ENCODE data around the gene OPN4. TPM values are rescaled to one million over a fixed set of nuclear protein-coding genes. Genes with fewer than 3 reads are reported as not detected.

Gene OPN4, protein sequence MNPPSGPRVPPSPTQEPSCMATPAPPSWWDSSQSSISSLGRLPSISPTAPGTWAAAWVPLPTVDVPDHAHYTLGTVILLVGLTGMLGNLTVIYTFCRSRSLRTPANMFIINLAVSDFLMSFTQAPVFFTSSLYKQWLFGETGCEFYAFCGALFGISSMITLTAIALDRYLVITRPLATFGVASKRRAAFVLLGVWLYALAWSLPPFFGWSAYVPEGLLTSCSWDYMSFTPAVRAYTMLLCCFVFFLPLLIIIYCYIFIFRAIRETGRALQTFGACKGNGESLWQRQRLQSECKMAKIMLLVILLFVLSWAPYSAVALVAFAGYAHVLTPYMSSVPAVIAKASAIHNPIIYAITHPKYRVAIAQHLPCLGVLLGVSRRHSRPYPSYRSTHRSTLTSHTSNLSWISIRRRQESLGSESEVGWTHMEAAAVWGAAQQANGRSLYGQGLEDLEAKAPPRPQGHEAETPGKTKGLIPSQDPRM
- total RNA-seq (not detected), polyA plus RNA-seq (not detected)

DNA sequence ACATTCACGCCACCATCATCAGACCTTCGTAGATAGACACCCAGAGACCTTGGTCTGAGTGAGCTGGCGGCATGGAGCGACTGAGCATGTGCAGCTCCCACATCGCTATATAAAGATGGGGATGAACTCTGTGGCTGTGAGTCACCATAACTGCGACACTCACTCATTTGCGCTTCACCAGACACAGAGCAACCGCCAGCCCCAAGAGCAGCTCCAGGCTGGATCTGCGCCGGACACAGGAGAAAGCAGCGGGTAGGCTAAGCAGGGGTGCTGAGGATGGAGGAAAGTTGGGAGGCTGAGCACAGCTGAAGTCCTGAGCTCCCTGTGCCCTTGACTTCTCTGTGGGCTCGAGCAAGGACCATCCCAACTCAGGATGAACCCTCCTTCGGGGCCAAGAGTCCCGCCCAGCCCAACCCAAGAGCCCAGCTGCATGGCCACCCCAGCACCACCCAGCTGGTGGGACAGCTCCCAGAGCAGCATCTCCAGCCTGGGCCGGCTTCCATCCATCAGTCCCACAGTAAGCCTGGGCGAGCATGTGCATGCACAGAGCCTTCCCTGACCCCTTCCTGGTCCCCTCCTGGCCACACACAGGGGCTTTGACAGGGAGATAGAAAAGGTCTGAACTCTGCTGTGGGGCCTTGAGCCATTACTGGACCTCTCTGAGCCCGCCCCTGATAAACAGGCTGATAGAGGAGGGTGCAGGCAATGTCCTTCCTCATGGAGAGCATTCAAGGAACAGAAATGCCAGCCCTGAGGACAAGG, at the start of gene OPN4:
OPN4 (plus strand) TSS at position 137 of the 762 bp plus-strand sequence; CDS start at position 374, 237 bp downstream.
- DNase-seq (no peak), ATAC-seq (ENCODE audit: low read depth in 2 of 2) (no peak)
- no peak within 1 kb of the TSS for H3K4me3 ChIP-seq (ENCODE audit: low read depth, low read length)
- H3K27me3 Mint-ChIP-seq: no peaks in the 10 kb centered on the region
- no peaks in the 10 kb centered on the region for H3K4me1 Mint-ChIP-seq
- no peak within 1 kb of the TSS for H3K27ac ChIP-seq (ENCODE audit: insufficient read depth, low read length, poor library complexity, severe bottlenecking)
- H3K27ac Mint-ChIP-seq: no peak within 1 kb of the TSS
- no peaks in the 10 kb centered on the region for H3K9me3 Mint-ChIP-seq
- H3K4me3 Mint-ChIP-seq: no peak within 1 kb of the TSS
- no peaks in the 10 kb centered on the region for H3K9me3 ChIP-seq (ENCODE audit: control insufficient read depth in 2 of 2, low read length in 2 of 2)
- H3K36me3 Mint-ChIP-seq: no peaks in the 10 kb centered on the region
- H3K27me3 ChIP-seq (ENCODE audit: control insufficient read depth, insufficient read depth, low read length): no peaks in the 10 kb centered on the region
- H3K4me1 ChIP-seq (ENCODE audit: control insufficient read depth, insufficient read depth, low read length, poor library complexity, severe bottlenecking): no peaks in the 10 kb centered on the region
- no peaks in the 10 kb centered on the region for H3K36me3 ChIP-seq (ENCODE audit: control insufficient read depth, insufficient read depth, low read length)

DNA sequence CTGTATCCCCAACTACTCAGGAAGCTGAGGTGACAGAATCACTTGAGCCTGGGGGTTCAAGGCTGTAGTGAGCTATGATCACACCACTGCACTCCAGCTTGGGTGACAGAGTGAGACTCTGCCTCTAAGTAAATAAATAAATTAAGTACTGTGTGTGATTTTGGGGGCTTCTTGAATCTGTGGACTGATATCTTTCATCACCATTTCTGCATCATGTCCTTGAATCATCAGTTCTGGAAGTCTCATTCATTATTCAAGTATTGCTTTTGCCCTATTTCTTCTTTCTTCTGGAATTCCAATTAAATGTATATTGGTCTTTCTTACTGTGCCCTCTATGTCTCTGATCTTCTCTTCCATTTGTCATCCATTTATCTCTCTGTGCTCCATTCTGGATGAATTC, 46.7 kb upstream of the OPN4 start:
- Mint-ChIP-seq H3K27me3 (peaks cover 6% of the 10 kb centered on the region), H3K36me3 (no peaks in the 10 kb centered on the region), H3K9me3 (peaks cover 0 to 11% (median 2%) of the 10 kb centered on the region in 7 donors), H3K4me1 (no peaks in the 10 kb centered on the region), H3K4me3 (no peak overlapping the region), H3K27ac (no peak overlapping the region)
- H3K36me3 ChIP-seq (ENCODE audit: control insufficient read depth, insufficient read depth, low read length): no peaks in the 10 kb centered on the region
- ATAC-seq (ENCODE audit: low read depth in 2 of 2): no peak
- peaks cover 8% of the 10 kb centered on the region for H3K27me3 ChIP-seq (ENCODE audit: control insufficient read depth, insufficient read depth, low read length)
- H3K9me3 ChIP-seq (ENCODE audit: control insufficient read depth in 2 of 2, low read length in 2 of 2): no peaks in the 10 kb centered on the region
- no peak for DNase-seq
- H3K27ac ChIP-seq (ENCODE audit: insufficient read depth, low read length, poor library complexity, severe bottlenecking): no peak overlapping the region
- no peak overlapping the region for H3K4me3 ChIP-seq (ENCODE audit: low read depth, low read length)
- no peaks in the 10 kb centered on the region for H3K4me1 ChIP-seq (ENCODE audit: control insufficient read depth, insufficient read depth, low read length, poor library complexity, severe bottlenecking)

DNA sequence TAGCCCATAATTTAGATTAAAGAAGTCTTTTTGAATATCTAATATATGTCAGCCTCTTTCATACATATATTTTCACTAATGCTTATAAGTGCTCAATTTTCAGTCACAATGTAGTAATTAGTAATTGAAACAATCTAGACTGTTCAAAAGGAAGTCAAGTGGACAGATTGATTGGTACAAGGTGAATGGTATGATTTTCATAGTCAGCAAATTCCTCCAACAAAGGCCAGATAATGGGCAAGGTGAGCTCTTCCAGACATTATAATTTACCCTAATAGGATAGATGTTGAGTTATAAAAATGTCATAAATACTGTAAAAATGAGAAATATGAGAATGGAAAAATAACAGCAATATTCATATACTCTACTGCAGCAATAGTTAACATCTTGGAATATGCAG, 44.4 kb upstream of the OPN4 start:
- DNase-seq: no peak
- Histone ChIP-seq H3K4me1 (ENCODE audit: control insufficient read depth, insufficient read depth, low read length, poor library complexity, severe bottlenecking) (no peaks in the 10 kb centered on the region), H3K4me3 (ENCODE audit: low read depth, low read length) (no peak overlapping the region), H3K36me3 (ENCODE audit: control insufficient read depth, insufficient read depth, low read length) (no peaks in the 10 kb centered on the region), H3K27ac (ENCODE audit: insufficient read depth, low read length, poor library complexity, severe bottlenecking) (no peak overlapping the region), H3K27me3 (ENCODE audit: control insufficient read depth, insufficient read depth, low read length) (peaks cover 8% of the 10 kb centered on the region), H3K9me3 (ENCODE audit: control insufficient read depth in 2 of 2, low read length in 2 of 2) (no peaks in the 10 kb centered on the region)
- no peaks in the 10 kb centered on the region for H3K4me1 Mint-ChIP-seq
- peaks cover 0 to 11% (median 2%) of the 10 kb centered on the region in 7 donors for H3K9me3 Mint-ChIP-seq
- no peaks in the 10 kb centered on the region for H3K36me3 Mint-ChIP-seq
- no peak overlapping the region for H3K27ac Mint-ChIP-seq
- peaks cover 16% of the 10 kb centered on the region for H3K27me3 Mint-ChIP-seq
- H3K4me3 Mint-ChIP-seq: no peak overlapping the region
- no peak for ATAC-seq (ENCODE audit: low read depth in 2 of 2)

DNA sequence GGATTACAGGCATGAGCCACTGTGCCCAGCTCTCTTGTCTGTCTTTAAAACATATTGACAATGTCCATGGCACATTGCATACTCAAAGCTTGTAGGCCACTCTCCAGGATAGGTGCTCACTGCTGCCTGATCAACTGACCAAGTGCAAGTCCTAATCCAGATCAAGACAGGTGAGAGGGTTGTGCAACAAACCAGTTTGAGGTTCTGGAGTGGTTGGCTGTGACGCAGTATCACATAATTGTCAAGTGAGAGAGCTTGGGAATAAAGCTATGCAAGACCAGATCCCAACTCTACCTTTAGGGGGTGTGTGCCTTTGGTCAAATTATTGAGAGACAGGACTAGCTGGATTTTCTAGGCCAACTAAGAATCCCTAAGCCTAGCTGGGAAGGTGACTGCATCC, 43.0 kb upstream of the OPN4 start:
- no peak overlapping the region for H3K27ac ChIP-seq (ENCODE audit: insufficient read depth, low read length, poor library complexity, severe bottlenecking)
- no peak for ATAC-seq (ENCODE audit: low read depth in 2 of 2)
- no peaks in the 10 kb centered on the region for H3K36me3 ChIP-seq (ENCODE audit: control insufficient read depth, insufficient read depth, low read length)
- Mint-ChIP-seq H3K27ac (no peak overlapping the region), H3K36me3 (no peaks in the 10 kb centered on the region), H3K4me3 (no peak overlapping the region), H3K4me1 (no peaks in the 10 kb centered on the region), H3K27me3 (peaks cover 16% of the 10 kb centered on the region), H3K9me3 (peaks cover 0 to 11% (median 2%) of the 10 kb centered on the region in 7 donors)
- H3K4me1 ChIP-seq (ENCODE audit: control insufficient read depth, insufficient read depth, low read length, poor library complexity, severe bottlenecking): no peaks in the 10 kb centered on the region
- H3K4me3 ChIP-seq (ENCODE audit: low read depth, low read length): no peak overlapping the region
- H3K27me3 ChIP-seq (ENCODE audit: control insufficient read depth, insufficient read depth, low read length): peaks cover 8% of the 10 kb centered on the region
- no peak for DNase-seq
- H3K9me3 ChIP-seq (ENCODE audit: control insufficient read depth in 2 of 2, low read length in 2 of 2): no peaks in the 10 kb centered on the region

DNA sequence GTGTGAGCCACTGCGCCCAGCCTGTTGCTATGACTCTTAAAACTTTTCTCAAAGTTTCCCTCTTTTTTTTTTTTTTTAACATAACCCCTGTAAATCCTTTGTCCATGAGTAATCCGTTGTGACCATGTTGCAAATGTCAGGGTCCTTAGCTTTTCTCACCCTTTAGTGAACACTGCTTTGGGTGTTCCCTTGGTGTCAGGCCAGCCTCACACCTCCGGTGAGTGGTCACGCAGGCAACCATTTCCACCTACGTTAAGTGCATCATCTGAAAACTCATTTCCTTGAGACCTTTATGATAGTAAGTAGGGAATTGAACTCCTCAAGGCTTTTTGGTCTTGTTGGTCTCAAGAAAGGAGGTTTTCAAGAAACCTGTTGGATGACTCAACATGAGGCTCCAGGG, 41.3 kb upstream of the OPN4 start:
- no peak for DNase-seq
- ATAC-seq (ENCODE audit: low read depth in 2 of 2): no peak
- H3K27ac Mint-ChIP-seq: no peak overlapping the region
- H3K4me1 ChIP-seq (ENCODE audit: control insufficient read depth, insufficient read depth, low read length, poor library complexity, severe bottlenecking): no peaks in the 10 kb centered on the region
- no peaks in the 10 kb centered on the region for H3K36me3 Mint-ChIP-seq
- no peak overlapping the region for H3K4me3 ChIP-seq (ENCODE audit: low read depth, low read length)
- no peaks in the 10 kb centered on the region for H3K9me3 ChIP-seq (ENCODE audit: control insufficient read depth in 2 of 2, low read length in 2 of 2)
- H3K27me3 Mint-ChIP-seq: peaks cover 13% of the 10 kb centered on the region
- no peak overlapping the region for H3K27ac ChIP-seq (ENCODE audit: insufficient read depth, low read length, poor library complexity, severe bottlenecking)
- H3K4me1 Mint-ChIP-seq: no peaks in the 10 kb centered on the region
- H3K9me3 Mint-ChIP-seq: peaks cover 0 to 6% (median 3%) of the 10 kb centered on the region in 7 donors
- no peak overlapping the region for H3K4me3 Mint-ChIP-seq
- H3K27me3 ChIP-seq (ENCODE audit: control insufficient read depth, insufficient read depth, low read length): peaks cover 8% of the 10 kb centered on the region
- no peaks in the 10 kb centered on the region for H3K36me3 ChIP-seq (ENCODE audit: control insufficient read depth, insufficient read depth, low read length)

DNA sequence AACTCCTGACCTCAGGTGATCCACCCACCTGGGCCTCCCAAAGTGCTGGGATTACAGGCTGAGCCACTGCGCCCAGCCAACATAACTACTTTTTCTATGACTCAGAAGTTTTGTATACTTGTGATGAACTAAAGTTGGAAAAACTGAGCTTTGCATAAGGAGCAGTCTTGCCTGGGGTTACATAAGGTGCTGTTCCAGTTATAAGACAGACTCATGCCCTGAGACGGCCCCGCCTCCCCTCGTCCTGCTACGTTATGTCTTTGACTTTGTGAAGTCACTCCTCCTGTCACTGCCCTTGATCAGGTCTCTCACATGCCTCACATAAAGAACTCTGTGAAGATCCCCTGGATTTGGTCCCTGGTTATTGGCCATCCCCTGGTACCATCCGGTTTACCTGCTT, 40.4 kb upstream of the OPN4 start:
- no peaks in the 10 kb centered on the region for H3K4me1 ChIP-seq (ENCODE audit: control insufficient read depth, insufficient read depth, low read length, poor library complexity, severe bottlenecking)
- DNase-seq (no peak), ATAC-seq (ENCODE audit: low read depth in 2 of 2) (no peak)
- H3K27ac ChIP-seq (ENCODE audit: insufficient read depth, low read length, poor library complexity, severe bottlenecking): no peak overlapping the region
- Mint-ChIP-seq H3K36me3 (no peaks in the 10 kb centered on the region), H3K27me3 (peaks cover 10% of the 10 kb centered on the region), H3K9me3 (peaks cover 0 to 4% (median 2%) of the 10 kb centered on the region in 7 donors), H3K4me3 (no peak overlapping the region), H3K27ac (no peak overlapping the region), H3K4me1 (no peaks in the 10 kb centered on the region)
- no peaks in the 10 kb centered on the region for H3K36me3 ChIP-seq (ENCODE audit: control insufficient read depth, insufficient read depth, low read length)
- no peaks in the 10 kb centered on the region for H3K9me3 ChIP-seq (ENCODE audit: control insufficient read depth in 2 of 2, low read length in 2 of 2)
- peaks cover 5% of the 10 kb centered on the region for H3K27me3 ChIP-seq (ENCODE audit: control insufficient read depth, insufficient read depth, low read length)
- H3K4me3 ChIP-seq (ENCODE audit: low read depth, low read length): no peak overlapping the region

DNA sequence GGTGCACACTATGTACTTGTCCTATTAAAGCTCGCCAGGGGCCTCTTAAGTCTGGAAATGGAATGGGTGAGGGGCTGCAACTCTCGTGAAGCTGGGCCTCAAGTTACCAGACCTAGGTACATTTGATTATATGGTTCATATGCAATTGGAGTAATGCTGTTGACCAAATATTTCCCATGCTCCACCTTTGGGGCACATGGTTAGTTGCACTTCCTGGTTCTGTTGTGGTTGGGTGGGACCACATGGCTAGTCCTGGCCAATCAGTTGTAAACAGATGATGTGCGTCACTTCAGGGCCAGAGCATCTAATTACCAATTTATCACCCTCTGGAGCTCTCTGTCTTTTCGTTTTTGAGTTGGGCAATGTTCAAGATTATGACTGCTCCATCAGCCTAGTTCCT, 39.5 kb upstream of the OPN4 start:
- Histone ChIP-seq H3K27me3 (ENCODE audit: control insufficient read depth, insufficient read depth, low read length) (peaks cover 5% of the 10 kb centered on the region), H3K4me1 (ENCODE audit: control insufficient read depth, insufficient read depth, low read length, poor library complexity, severe bottlenecking) (no peaks in the 10 kb centered on the region), H3K36me3 (ENCODE audit: control insufficient read depth, insufficient read depth, low read length) (no peaks in the 10 kb centered on the region), H3K9me3 (ENCODE audit: control insufficient read depth in 2 of 2, low read length in 2 of 2) (no peaks in the 10 kb centered on the region), H3K27ac (ENCODE audit: insufficient read depth, low read length, poor library complexity, severe bottlenecking) (no peak overlapping the region), H3K4me3 (ENCODE audit: low read depth, low read length) (no peak overlapping the region)
- Mint-ChIP-seq H3K27ac (no peak overlapping the region), H3K27me3 (peaks cover 10% of the 10 kb centered on the region), H3K9me3 (peaks cover 0 to 4% (median 2%) of the 10 kb centered on the region in 7 donors), H3K36me3 (no peaks in the 10 kb centered on the region), H3K4me1 (no peaks in the 10 kb centered on the region), H3K4me3 (no peak overlapping the region)
- DNase-seq (no peak), ATAC-seq (ENCODE audit: low read depth in 2 of 2) (no peak)

All from CD4-positive, CD25-positive, alpha-beta regulatory T cell (primary cell).